HL-60 (cell line): ENCODE data around the gene KIZ.
A peak's percentile ranks its signal among the peaks of the same experiment; 100 is the strongest.

Experiments used
- DNase-seq, 2 experiments: peaks; one replicate each; pipeline ENCODE4 v3.0.0-alpha.2; 2010 to 2020; ENCODE audit warnings: low read depth in 1 of 2, low spot score in 1 of 2
- H3K27ac ChIP-seq: fragments of 250-450 bp; sonication (Bioruptor Pico); replicated peaks from 2 replicates; pipeline ENCODE4 v1.5.1; 2020; ENCODE audit warnings: mild to moderate bottlenecking, moderate library complexity
- H3K27me3 ChIP-seq: fragments of 250-450 bp; sonication (Bioruptor Pico); 2 replicates; pipeline ENCODE4 v1.5.1; 2021; ENCODE audit warnings: mild to moderate bottlenecking, moderate library complexity; ENCODE audit not compliant: insufficient read depth, poor library complexity, severe bottlenecking
- H3K4me3 ChIP-seq: replicated peaks from 2 replicates; pipeline ENCODE4 v1.5.1; 2011; ENCODE audit warnings: mild to moderate bottlenecking, control low read depth, low read length; ENCODE audit not compliant: insufficient read depth
- CTCF ChIP-seq: IDR thresholded peaks from one replicate; pipeline ENCODE4 v1.5.1; 2011; ENCODE audit warnings: low read length, control low read depth, inconsistent platforms; ENCODE audit not compliant: insufficient read depth
- GABPA ChIP-seq: IDR thresholded peaks from 2 replicates; pipeline ENCODE4 v1.6.1; 2012; ENCODE audit warnings: low read depth
- POLR2AphosphoS5 ChIP-seq: IDR thresholded peaks from 2 replicates; pipeline ENCODE4 v1.6.1; 2012; ENCODE audit warnings: low read depth
- REST ChIP-seq: IDR thresholded peaks from 2 replicates; pipeline ENCODE4 v1.6.1; 2012; ENCODE audit warnings: low read depth; ENCODE audit not compliant: insufficient replicate concordance
- SPI1 ChIP-seq: IDR thresholded peaks from 2 replicates; pipeline ENCODE4 v1.6.1; 2012; ENCODE audit warnings: low read depth, mild to moderate bottlenecking, borderline replicate concordance

Gene KIZ

GRCh38 chr20:21099751-21100577, 25.9 kb upstream of the KIZ start:
- no peak for TF ChIP-seq REST
- peak; percentile 29; the same call in 1 of the 2 replicates for TF ChIP-seq SPI1
- peak; percentile 26; the same call in 1 of the 2 replicates for TF ChIP-seq POLR2AphosphoS5
- no peak for TF ChIP-seq GABPA
- no peak for TF ChIP-seq CTCF
- H3K27me3 ChIP-seq: peaks cover 23% of the 10 kb centered on the region
- H3K27ac ChIP-seq: peak overlapping the region; percentile 84
- H3K4me3 ChIP-seq: peak overlapping the region; percentile 48
- DNase-seq: peak; percentile 68 to 89

GRCh38 chr20:21100578-21101452, 25.1 kb upstream of the KIZ start:
- Histone ChIP-seq H3K27me3 (peaks cover 30% of the 10 kb centered on the region), H3K27ac (peak overlapping the region; percentile 84), H3K4me3 (peak overlapping the region; percentile 48)
- TF ChIP-seq GABPA (no peak), CTCF (no peak), SPI1 (no peak), POLR2AphosphoS5 (no peak; the same call in 1 of the 2 replicates), REST (no peak)
- peak in 1 of 2 experiments; percentile 82 for DNase-seq

GRCh38 chr20:21101453-21101931, 24.4 kb upstream of the KIZ start:
- peak overlapping the region; percentile 84 for H3K27ac ChIP-seq
- peaks cover 36% of the 10 kb centered on the region for H3K27me3 ChIP-seq
- peak overlapping the region; percentile 48 for H3K4me3 ChIP-seq
- TF ChIP-seq SPI1: no peak
- DNase-seq: no peak
